ENCODE results near the gene FHIT. TPM values are rescaled to one million over a fixed set of nuclear protein-coding genes. Genes with fewer than 3 reads are reported as not detected.

Gene FHIT
- total RNA-seq, 1 donor from 2014 or later: 5.7 TPM

- no peaks in the 10 kb centered on the region for H3K9me3 ChIP-seq (ENCODE audit: low read depth)
- no peaks in the 10 kb centered on the region for H3F3A ChIP-seq (ENCODE audit: low read depth)
- no peak overlapping the region for H3K9ac ChIP-seq
- H3K4me1 Mint-ChIP-seq: peaks cover 8% of the 10 kb centered on the region
- no peak overlapping the region for H3K4me2 ChIP-seq
- H3K36me3 Mint-ChIP-seq: no peaks in the 10 kb centered on the region
- no peak for TF ChIP-seq EZH2 (IDR thresholded peaks at IDR 0.05)
- no peak for TF ChIP-seq EZH2phosphoT487 (IDR thresholded peaks at IDR 0.05)
- no peaks in the 10 kb centered on the region for H3K27me3 ChIP-seq
- no peak for DNase-seq (ENCODE audit: low spot score)
- no peak overlapping the region for H3K4me3 ChIP-seq
- H4K20me1 ChIP-seq (ENCODE audit: low read depth): no peaks in the 10 kb centered on the region
- no peaks in the 10 kb centered on the region for H3K27me3 Mint-ChIP-seq (ENCODE audit: insufficient read depth, low read depth)
- no peaks in the 10 kb centered on the region for H3K36me3 ChIP-seq
- H3K27ac ChIP-seq: no peak overlapping the region
- no peaks in the 10 kb centered on the region for H3K9me3 Mint-ChIP-seq
- H3K79me2 ChIP-seq (ENCODE audit: low read depth): no peaks in the 10 kb centered on the region
- H3K4me1 ChIP-seq: peaks cover 11% of the 10 kb centered on the region
- no peak overlapping the region for H2AFZ ChIP-seq (replicated peaks)
- no peak overlapping the region for H3K27ac Mint-ChIP-seq
- no peak overlapping the region for H3K4me3 Mint-ChIP-seq
Measured at GRCh38 chr3:61092870-61093269, 158.4 kb downstream of the FHIT start.

GRCh38 chr3:61090389-61091169 is 160.7 kb downstream of the FHIT start:
- Histone ChIP-seq H2AFZ (replicated peaks) (no peak overlapping the region), H3K9me3 (ENCODE audit: low read depth) (no peaks in the 10 kb centered on the region), H3K27ac (no peak overlapping the region), H3K79me2 (ENCODE audit: low read depth) (no peaks in the 10 kb centered on the region), H3K27me3 (no peaks in the 10 kb centered on the region), H3K4me2 (no peak overlapping the region), H3K4me3 (no peak overlapping the region), H3K9ac (no peak overlapping the region), H3K36me3 (no peaks in the 10 kb centered on the region), H3F3A (ENCODE audit: low read depth) (no peaks in the 10 kb centered on the region), H4K20me1 (ENCODE audit: low read depth) (no peaks in the 10 kb centered on the region), H3K4me1 (peaks cover 19% of the 10 kb centered on the region)
- H3K27me3 Mint-ChIP-seq (ENCODE audit: insufficient read depth, low read depth): no peaks in the 10 kb centered on the region
- no peak overlapping the region for H3K27ac Mint-ChIP-seq
- no peaks in the 10 kb centered on the region for H3K36me3 Mint-ChIP-seq
- no peak for DNase-seq (ENCODE audit: low spot score)
- no peak overlapping the region for H3K4me3 Mint-ChIP-seq
- no peaks in the 10 kb centered on the region for H3K9me3 Mint-ChIP-seq
- H3K4me1 Mint-ChIP-seq: peaks cover 17% of the 10 kb centered on the region
- TF ChIP-seq EZH2phosphoT487 (IDR thresholded peaks at IDR 0.05) (no peak), CTCF (IDR thresholded peaks at IDR 0.05) (no peak), EZH2 (IDR thresholded peaks at IDR 0.05) (no peak)

- Histone ChIP-seq H3K36me3 (no peaks in the 10 kb centered on the region), H3F3A (ENCODE audit: low read depth) (no peaks in the 10 kb centered on the region), H3K79me2 (ENCODE audit: low read depth) (no peaks in the 10 kb centered on the region), H3K9me3 (ENCODE audit: low read depth) (no peaks in the 10 kb centered on the region), H4K20me1 (ENCODE audit: low read depth) (no peaks in the 10 kb centered on the region), H2AFZ (replicated peaks) (no peak overlapping the region), H3K9ac (no peak overlapping the region), H3K27ac (no peak overlapping the region), H3K4me1 (peaks cover 9% of the 10 kb centered on the region), H3K27me3 (no peaks in the 10 kb centered on the region), H3K4me2 (no peak overlapping the region), H3K4me3 (no peak overlapping the region)
- Mint-ChIP-seq H3K27me3 (ENCODE audit: insufficient read depth, low read depth) (no peaks in the 10 kb centered on the region), H3K4me3 (no peak overlapping the region), H3K9me3 (peaks cover 8% of the 10 kb centered on the region), H3K27ac (no peak overlapping the region), H3K4me1 (peaks cover 17% of the 10 kb centered on the region), H3K36me3 (no peaks in the 10 kb centered on the region)
- TF ChIP-seq EZH2 (IDR thresholded peaks at IDR 0.05): no peak
- TF ChIP-seq CTCF (IDR thresholded peaks at IDR 0.05): no peak
- TF ChIP-seq EZH2phosphoT487 (IDR thresholded peaks at IDR 0.05): no peak
- no peak for DNase-seq (ENCODE audit: low spot score)
Measured at GRCh38 chr3:61087465-61087864, 163.8 kb downstream of the FHIT start.

GRCh38 chr3:61081554-61081953 is 169.7 kb downstream of the FHIT start:
- Mint-ChIP-seq H3K27me3 (ENCODE audit: insufficient read depth, low read depth) (peaks cover 2% of the 10 kb centered on the region), H3K36me3 (no peaks in the 10 kb centered on the region), H3K27ac (peak overlapping the region; percentile 1), H3K4me1 (peaks cover 47% of the 10 kb centered on the region), H3K9me3 (peaks cover 8% of the 10 kb centered on the region), H3K4me3 (no peak overlapping the region)
- no peak for DNase-seq (ENCODE audit: low spot score)
- Histone ChIP-seq H3K27me3 (no peaks in the 10 kb centered on the region), H2AFZ (replicated peaks) (no peak overlapping the region), H3K4me1 (peaks cover 46% of the 10 kb centered on the region), H3K79me2 (ENCODE audit: low read depth) (no peaks in the 10 kb centered on the region), H3K4me2 (peak overlapping the region; percentile 57), H3K9ac (no peak overlapping the region), H4K20me1 (ENCODE audit: low read depth) (no peaks in the 10 kb centered on the region), H3K27ac (peak overlapping the region; percentile 31), H3F3A (ENCODE audit: low read depth) (peaks cover 25% of the 10 kb centered on the region), H3K9me3 (ENCODE audit: low read depth) (no peaks in the 10 kb centered on the region), H3K4me3 (no peak overlapping the region), H3K36me3 (no peaks in the 10 kb centered on the region)
- TF ChIP-seq EZH2phosphoT487 (IDR thresholded peaks at IDR 0.05) (no peak), CTCF (IDR thresholded peaks at IDR 0.05) (no peak), EZH2 (IDR thresholded peaks at IDR 0.05) (no peak)

Measured in neural progenitor cell (in vitro differentiated cells).